NCI-H1092 treated with DMSO at 0.1 percent for 48 hours (cell line): ENCODE results near the gene AIFM3.
"Not testable (repeated sequence)": the region's sequence is repeated elsewhere in the genome, so short reads cannot be mapped to it uniquely, and the experiment has no call there.

ENCODE experiments used
- DNase-seq: peaks from one replicate; lab custom pipeline; 2025; lab: John Stamatoyannopoulos, UW

The AIFM3 gene

DNA sequence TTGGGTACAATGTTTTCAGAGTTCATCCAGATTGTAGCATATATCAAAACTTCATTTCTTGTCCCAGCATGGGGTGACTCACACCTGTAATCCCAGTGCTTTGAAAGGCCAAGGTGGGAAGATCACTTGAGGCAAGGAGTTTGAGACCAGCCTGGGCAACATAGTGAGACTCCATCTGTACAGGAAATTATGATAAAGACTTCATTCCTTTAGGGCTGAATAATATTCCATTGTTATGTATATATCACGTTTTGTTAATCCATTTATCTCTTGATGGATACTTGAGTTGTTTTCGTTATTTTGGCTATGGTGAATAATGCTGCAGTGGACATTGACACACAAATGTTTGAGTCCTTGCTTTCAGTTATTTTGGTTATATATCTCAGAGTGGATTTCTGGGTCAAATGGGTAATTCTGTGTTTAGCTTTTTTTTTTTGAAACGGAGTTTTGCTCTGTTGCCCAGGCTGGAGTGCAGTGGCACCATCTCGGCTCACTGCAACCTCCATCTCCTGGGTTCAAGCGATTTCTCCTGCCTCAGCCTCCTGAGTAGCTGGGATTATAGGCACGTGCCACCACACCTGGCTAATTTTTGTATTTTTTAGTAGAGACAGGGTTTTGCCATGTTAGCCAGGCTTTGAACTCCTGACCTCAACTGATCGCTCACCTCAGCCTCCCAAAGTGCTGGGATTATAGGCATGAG lies 24.7 kb upstream of the AIFM3 start:
- not testable (repeated sequence) for DNase-seq

DNA sequence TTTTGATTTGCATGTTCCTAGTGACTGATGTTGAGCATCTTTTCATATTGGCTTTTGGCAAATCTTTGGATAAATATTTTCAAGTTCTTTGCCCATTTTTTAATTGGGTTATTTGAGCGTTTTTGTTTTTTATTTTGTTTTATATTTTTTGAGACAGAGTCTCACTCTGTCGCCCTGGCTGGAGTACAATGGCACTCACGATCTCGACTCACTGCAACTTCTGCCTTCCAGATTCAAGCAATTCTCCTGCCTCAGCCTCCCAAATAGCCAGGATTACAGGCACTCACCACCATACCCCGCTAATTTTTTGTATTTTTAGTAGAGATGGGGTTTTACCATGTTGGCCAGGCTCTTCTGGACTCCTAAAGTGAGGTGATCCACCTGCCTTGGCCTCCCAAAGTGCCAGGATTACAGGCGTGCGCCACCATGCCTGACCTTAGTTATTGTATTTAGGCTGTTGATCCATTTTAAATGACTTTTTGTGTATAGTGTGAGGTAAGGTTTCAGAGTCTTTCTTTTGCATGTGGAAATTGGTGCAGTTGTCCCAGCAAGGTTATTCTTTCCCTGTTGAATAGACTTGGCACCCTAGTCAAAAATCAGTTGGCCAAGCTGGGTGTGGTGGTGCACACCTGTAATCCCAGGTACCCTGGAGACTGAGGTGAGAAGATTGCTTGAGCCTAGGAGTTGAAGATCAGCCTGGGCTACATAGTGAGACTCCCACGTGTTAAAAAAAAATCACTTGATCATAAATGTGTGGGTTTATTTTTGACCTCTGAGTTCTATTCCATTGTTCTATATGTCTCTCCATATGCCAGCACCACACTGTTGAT lies 23.7 kb upstream of the AIFM3 start:
- DNase-seq, result no peak

GRCh38 chr22:20944042-20944441 lies 23.0 kb upstream of the AIFM3 start:
- DNase-seq, result no peak

DNA sequence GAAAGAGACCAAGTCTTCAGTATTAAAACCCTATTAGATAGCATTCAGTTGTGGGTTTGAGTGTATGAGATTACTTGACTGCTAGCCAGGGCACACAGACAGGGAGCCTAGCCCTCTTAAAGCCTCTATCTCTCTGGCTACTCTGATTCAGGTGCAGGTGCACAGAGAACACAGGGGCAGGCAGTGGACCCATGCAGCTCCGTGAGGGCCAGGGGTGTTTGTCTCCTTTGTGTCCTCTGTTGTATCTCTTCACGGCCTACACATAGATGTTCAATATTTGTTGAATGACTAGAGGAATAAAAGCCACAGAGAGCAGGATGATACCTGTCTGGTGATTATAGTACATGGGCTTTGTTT lies 21.5 kb upstream of the AIFM3 start:
- DNase-seq, result no peak

DNA sequence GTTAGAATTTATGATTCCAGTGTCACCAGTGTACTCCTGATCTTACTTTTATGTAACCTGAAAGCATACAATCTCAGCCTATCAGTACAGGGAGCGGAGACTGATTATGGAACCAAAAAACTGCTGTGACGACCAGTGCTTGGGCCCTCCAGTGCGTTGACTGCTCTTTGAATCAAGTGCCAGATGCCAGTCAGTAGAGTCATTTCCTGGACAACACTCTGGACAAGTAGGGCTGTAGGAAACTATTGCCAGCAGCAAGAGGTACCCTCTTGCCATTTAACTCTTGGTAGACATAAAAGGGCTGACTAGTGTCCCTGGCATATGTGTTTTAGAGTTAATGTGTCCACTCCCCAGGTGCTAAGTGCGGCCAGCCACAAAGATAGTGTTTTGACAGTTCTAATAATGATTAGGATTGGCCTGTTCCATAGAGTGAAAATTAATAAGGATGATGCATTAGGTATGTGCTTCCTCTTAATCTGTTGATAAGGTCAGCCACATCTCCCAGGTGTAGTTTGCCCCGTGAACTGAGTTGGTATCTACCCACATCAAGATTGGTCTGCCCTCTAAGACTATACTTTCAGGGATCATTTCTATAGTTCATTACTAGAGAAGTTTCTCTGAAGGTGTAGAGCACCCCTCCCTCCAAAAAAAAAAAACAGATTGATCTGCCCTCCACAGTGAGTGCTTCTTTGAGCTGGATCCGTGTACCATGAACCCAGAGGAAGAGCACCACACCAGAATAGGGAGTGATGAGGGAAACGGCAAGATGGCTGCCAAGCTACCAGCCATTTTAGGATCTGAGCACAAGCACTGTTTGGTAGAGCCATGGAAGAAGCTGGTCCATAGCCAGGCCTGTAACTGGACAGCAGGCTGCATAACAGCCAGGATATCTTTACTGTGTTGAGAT lies 20.7 kb upstream of the AIFM3 start:
- DNase-seq, result no peak

GRCh38 chr22:20946991-20947390 lies 20.1 kb upstream of the AIFM3 start:
- DNase-seq, result no peak

DNA sequence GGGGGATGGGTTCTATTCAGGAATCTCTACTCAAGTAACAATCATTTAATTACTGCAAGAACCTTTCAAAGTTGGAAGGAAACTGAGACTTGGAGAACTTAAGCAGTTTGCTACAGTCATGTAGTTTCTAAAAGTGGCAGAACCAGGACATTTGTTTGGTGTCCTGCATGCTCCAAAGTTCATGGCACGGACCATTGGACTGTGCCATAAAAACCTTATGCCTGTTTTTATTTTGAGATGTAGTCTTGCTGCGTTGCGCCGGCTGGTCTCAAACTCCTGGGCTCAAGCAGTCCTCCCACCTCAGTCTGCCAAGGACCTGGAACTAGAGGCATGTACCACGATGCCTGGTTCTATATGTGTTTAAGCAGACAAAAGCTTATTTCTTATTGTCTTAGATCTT lies 18.6 kb upstream of the AIFM3 start:
- DNase-seq, result no peak

DNA sequence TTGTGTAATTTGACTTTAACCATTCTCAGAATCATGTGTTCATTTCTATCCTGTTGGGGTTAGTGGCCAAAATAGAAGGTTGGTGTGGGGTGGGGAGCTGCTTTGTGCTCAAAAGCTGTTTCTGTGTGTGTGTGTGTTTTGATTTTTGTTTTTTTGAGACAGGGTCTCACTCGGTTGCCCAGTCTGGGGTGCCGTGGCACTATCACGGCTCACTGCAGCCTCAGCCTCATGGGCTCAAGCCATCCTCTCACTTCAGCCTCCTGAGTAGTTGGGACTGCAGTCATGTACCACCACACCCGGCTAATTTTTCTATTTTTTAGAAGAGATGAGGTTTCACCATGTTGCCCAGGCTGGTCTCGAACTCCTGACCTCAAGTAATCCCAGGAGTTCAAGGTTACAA lies 18.1 kb upstream of the AIFM3 start:
- no peak for DNase-seq

- DNase-seq, result no peak
Observed at GRCh38 chr22:20949698-20950183, 17.3 kb upstream of the AIFM3 start.

DNA sequence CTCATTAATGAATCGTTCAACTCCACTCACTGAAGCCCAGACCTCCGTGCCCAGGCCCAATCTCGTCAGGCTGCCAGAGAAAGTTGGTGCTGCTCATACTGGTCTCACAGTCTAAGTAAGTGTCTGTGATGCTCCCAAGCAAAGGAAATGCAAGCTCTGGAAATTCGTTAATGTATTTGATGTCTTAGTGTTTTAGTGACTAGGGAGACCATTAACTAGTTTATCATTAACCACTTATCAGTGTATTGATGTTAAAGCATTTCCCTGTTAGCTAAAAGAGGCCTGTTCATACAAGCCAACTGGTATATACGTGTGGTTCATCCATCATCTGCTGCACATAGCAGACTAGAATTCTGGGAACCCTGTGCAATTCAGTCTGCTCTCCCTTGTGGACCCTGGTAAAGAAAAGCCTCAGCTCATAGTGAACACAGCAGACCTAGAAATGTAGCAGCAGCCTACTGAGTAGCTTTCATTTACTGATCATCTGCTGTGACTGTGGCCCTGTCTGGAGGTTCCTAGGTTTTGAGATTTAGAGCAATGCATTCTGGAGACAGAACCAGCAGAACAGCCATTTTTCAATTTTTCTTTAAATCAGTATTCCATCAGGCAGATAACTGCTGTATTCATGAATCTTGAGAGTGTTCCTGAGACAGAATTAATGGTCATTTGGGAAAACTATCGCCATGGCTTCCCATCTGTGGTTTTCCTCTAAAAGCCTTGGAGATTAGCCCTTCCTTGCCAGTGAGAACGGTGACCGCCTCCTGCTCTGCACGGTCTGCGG lies 15.7 kb upstream of the AIFM3 start:
- DNase-seq, result no peak

- no peak for DNase-seq
Observed at GRCh38 chr22:20951932-20952380, 15.1 kb upstream of the AIFM3 start.

GRCh38 chr22:20952544-20953341 lies 14.3 kb upstream of the AIFM3 start:
- DNase-seq, result no peak

DNA sequence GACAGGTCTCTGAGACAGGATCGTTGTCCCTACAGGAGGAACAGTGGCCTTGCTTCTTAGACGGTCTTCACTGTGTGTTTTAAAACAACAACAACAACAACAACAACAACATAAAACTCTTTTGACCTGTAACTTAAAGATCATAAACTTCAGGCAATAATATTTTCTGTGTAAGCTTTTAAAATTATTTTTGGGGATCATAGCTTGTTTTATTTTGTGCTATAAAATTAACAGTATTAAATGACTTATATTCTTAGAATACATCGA lies 13.8 kb upstream of the AIFM3 start:
- DNase-seq, result no peak

GRCh38 chr22:20953668-20954500 lies 13.2 kb upstream of the AIFM3 start:
- DNase-seq, result no peak

DNA sequence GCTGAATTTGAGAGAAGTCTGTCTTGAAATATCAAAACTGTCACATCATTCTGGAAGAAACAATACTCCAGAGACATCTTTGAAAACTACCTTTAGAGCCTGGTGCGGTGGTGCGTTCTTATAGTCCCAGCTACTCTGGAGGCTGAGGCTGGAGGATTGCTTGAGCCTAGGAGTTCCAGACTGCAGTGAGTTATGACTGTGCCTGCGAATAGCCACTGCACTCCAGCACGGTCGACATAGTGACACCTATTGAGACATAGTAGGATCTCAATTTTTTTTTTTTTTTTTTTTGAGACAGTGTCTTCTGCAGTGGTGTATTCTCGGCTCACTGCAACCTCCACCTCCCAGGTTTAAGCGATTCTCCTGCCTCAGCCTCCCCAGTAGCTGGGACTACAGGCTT lies 11.5 kb upstream of the AIFM3 start:
- no peak for DNase-seq

DNA sequence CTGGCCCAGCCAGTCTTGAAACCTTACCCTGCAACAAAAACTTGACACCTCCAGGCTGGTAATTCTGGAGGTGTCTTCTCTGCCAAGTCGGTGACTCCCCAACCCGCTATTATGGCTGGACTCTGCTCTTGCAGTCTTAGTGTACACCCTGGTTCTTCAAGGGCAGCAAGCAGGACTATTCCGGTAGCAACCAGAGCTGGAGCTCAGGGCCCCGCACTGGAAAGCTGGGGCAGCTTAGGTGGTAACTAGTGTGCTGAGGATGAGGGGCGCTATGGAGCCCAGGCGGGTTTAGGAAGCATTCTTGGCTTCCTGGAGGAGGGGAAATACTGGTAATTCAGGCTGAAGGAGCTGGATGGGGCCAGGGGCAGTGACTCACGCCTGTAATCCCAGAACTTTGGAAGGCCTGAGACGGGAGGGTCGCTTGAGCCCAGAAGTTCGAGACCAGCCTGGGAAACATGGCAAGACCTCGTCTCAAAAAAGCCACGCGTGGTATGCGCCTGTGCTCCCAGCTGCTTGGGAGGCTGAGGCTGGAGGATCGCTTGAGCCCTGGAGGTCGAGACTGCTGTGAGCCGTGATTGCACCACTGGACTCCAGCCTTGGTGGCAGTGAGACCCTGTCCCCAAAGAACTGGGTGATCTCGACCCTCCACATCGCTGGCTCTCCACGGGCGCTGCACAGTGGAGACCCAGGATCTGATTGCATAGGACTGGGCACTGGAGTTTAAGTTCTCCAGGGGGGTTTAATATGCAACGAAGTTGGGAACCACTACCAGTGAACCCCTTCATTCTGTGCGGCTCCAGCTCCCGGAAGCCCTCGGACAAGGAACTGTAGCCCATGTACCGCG lies 10.6 kb upstream of the AIFM3 start:
- DNase-seq, result no peak

DNA sequence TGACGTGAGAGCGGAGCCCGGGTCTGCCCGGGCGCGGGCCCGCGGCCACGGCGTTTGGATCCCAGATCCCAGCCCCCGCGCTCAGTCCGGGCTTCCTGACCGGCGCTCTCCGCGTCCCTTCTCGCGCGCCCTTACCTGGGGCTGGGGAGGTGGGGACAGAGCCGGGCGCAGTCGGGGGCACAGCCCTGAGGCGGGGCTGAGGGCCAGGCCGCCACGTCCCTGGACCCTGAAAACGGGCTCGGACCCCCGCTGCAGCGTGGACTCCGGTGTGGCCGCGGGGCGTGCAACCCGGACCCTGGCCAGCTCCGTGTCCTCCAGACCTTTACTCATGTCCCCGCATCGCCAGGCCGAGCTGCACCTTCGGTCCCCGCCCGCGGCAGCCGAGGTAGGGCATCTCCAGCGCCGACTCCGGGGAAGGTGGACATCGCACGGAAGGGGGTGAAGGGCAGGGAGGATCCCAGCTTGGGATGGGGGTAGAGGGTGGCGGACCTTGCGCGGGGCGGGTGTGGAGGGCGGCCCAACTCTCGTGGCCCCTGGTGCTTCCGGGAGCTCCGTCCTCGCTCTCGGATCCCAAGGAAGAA lies 9.9 kb upstream of the AIFM3 start:
- no peak for DNase-seq

GRCh38 chr22:20957683-20958431 lies 9.2 kb upstream of the AIFM3 start:
- DNase-seq, result no peak
